Measurements from ENCODE around the gene PRSS2.

The PRSS2 gene

DNA sequence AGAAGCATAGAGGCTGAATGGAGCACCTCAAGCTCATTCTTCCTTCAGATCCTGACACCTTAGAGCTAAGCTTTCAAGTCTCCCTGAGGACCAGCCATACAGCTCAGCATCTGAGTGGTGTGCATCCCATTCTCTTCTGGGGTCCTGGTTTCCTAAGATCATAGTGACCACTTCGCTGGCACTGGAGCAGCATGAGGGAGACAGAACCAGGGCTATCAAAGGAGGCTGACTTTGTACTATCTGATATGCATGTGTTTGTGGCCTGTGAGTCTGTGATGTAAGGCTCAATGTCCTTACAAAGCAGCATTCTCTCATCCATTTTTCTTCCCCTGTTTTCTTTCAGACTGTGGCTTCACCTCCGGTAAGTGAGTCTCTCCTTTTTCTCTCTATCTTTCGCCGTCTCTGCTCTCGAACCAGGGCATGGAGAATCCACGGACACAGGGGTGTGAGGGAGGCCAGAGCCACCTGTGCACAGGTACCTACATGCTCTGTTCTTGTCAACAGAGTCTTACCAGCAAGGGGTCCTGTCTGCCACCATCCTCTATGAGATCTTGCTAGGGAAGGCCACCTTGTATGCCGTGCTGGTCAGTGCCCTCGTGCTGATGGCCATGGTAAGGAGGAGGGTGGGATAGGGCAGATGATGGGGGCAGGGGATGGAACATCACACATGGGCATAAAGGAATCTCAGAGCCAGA, 31.0 kb downstream of the PRSS2 start:
- DNase-seq (ENCODE audit: low spot score), result no peak

GRCh38 chr7:142802301-142802700, 31.5 kb downstream of the PRSS2 start:
- no peak for DNase-seq (ENCODE audit: low spot score)

DNA sequence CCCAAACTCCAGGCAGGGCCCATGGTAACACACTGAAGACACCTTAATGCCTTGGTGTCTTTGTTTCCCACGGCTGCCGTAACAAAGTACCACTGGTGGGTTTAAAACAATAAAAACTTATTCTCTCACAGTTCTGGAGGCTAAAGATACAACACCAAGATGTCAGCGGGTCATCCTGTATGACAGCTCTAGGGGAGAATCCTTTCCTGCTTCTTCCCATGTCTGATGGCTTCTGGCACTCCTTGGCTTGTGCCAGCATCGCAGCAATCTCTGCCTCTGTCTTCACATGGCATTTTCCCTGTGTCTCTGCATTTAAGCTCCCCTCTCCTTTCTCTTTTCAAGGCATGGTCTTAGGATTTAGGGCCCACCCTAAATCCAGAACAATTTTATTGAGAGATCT, 33.1 kb downstream of the PRSS2 start:
- no peak for DNase-seq (ENCODE audit: low spot score)

GRCh38 chr7:142804728-142805207, 34.0 kb downstream of the PRSS2 start:
- no peak for DNase-seq (ENCODE audit: low spot score)

GRCh38 chr7:142805350-142806021, 34.7 kb downstream of the PRSS2 start:
- no peak for DNase-seq (ENCODE audit: low spot score)

- DNase-seq (ENCODE audit: low spot score), result no peak
Observed at GRCh38 chr7:142806022-142806356, 35.2 kb downstream of the PRSS2 start.

- no peak for DNase-seq (ENCODE audit: low spot score)
Observed at GRCh38 chr7:142806957-142807356, 36.2 kb downstream of the PRSS2 start.

DNA sequence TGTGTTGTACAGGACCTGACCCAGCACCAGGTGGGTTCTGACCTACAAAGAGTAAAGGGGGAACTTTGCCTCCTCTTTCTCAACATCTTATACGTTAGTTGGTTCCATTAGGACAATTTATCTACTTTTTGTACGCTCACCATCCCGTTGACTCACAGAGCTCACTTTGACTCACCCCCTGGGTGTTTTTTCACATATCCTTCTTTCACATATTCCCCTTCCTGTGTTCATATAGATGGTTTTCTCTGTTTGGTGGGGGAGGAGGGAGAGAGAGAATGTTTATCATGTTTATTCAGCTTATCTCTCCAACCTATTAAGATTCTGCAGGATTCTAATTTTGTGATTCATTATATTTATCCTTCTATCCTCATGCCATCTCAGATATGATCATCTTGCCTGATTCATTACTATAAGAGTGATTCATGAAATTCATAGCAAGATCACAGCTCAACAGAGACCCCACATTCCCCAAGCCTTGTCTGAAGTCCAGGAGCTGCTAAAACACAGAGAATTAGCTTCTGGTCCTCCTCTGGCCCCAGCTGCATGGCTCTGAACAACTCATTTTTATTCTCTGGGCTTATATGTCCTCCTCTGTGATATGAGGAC, 37.2 kb downstream of the PRSS2 start:
- no peak for DNase-seq (ENCODE audit: low spot score)

GRCh38 chr7:142808461-142808801, 37.7 kb downstream of the PRSS2 start:
- DNase-seq (ENCODE audit: low spot score), result no peak

DNA sequence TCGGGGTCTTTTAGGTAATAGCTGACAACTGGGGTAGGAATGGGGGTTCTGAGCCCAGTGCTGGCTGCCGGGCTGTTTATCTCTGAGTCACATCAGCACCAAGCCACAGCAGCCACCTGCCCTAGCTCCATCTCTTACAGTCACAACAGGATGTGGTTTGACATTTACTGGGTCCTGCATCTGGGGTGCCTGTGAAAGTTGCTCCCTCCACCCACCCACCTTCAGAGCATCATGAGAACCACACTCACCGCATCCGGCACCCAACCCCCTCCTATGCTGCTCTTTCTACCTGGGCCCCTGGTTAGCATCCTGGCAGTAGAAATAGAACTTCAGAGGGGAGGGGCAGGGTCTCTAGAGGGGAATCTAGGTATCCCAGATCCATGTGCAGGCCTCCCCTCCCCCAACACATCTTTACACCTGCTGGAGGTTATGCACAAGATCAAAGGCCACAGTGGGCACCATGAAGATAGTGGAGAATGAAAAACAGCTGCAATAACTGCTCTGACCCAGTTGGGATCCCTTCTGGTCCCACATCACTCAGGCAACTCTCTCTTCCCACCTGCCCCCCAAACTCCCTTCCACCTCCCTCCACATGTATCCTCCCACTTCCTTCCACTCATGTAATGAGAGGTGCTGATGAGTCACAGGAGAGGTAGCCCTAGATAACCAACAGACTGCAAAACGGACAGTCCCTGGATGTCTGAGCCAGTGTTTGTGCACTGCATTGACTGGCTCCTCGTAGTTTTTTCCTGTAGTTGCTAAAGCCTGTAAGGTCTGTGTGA, 38.2 kb downstream of the PRSS2 start:
- DNase-seq (ENCODE audit: low spot score), result no peak

GRCh38 chr7:142809671-142810070, 38.9 kb downstream of the PRSS2 start:
- no peak for DNase-seq (ENCODE audit: low spot score)

GRCh38 chr7:142811154-142811737, 40.5 kb downstream of the PRSS2 start:
- DNase-seq (ENCODE audit: low spot score), result peak; percentile 35

GRCh38 chr7:142812437-142813215, 41.9 kb downstream of the PRSS2 start:
- no peak for DNase-seq (ENCODE audit: low spot score)

GRCh38 chr7:142813226-142813625, 42.5 kb downstream of the PRSS2 start:
- no peak for DNase-seq (ENCODE audit: low spot score)

DNA sequence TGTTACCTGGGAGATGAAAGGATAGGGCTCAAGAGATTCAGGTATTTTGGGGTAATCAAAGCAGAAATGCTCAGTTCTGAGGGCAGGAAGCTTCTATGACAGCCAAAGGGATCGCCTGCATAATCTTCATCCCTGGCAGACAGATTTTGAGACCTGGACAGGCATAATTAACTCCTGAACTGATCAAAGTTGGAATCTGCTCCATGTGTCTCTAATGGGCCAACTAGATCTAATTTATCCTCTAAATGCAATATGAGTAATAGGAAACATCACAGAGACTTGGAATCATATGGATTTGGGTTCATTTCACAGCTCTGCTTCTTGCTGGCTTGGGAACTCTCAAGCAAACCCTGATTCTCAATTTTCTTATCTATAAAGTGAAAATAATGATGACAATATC, 42.9 kb downstream of the PRSS2 start:
- DNase-seq (ENCODE audit: low spot score), result no peak

- DNase-seq (ENCODE audit: low spot score), result no peak
Observed at GRCh38 chr7:142814451-142814850, 43.7 kb downstream of the PRSS2 start.

DNA sequence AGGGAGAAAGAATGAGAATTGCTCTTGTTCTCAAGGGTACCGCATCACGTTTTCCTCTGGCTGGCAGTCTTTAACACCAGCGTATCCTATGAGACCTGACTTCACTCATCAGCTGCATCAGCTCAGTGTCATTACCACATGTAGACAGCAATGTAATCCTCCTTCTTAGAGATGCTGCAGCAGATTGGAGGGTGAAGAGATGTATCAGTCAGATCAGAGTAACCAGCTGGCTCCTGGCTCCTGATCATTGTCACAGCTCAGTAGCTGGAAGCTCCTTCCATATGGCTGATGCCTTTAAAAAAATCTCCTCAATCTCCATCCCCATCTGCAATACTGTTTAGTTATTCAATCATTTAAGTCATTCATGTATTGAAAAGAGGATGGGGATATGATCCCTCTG, 44.4 kb downstream of the PRSS2 start:
- DNase-seq (ENCODE audit: low spot score), result no peak

- no peak for DNase-seq (ENCODE audit: low spot score)
Observed at GRCh38 chr7:142817506-142817905, 46.7 kb downstream of the PRSS2 start.

DNA sequence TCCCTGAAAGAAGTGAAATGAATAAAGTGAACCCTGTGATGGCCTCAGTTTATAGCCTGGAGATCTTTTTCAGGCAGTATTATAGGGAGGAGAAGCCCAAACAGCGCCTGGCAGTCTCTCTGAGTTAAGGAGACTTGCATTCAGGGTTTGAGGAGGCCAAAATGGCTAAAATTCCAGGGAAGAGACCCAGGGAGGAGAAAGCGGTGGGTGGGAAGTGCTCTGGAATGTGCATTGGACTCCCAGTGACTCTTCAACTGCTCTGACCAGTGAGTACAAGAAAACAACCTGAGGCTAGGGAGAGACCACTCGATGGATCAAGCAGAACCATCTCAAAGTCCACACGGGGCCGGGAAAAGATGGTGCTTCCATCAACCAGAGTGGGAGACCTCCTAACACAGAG, 48.8 kb downstream of the PRSS2 start:
- DNase-seq (ENCODE audit: low spot score), result no peak

- no peak for DNase-seq (ENCODE audit: low spot score)
Observed at GRCh38 chr7:142822714-142823113, 51.9 kb downstream of the PRSS2 start.

Measured in kidney capillary endothelial cell (primary cell).